ENCODE results near the gene EBPL.

- TF ChIP-seq, protein P1, sequence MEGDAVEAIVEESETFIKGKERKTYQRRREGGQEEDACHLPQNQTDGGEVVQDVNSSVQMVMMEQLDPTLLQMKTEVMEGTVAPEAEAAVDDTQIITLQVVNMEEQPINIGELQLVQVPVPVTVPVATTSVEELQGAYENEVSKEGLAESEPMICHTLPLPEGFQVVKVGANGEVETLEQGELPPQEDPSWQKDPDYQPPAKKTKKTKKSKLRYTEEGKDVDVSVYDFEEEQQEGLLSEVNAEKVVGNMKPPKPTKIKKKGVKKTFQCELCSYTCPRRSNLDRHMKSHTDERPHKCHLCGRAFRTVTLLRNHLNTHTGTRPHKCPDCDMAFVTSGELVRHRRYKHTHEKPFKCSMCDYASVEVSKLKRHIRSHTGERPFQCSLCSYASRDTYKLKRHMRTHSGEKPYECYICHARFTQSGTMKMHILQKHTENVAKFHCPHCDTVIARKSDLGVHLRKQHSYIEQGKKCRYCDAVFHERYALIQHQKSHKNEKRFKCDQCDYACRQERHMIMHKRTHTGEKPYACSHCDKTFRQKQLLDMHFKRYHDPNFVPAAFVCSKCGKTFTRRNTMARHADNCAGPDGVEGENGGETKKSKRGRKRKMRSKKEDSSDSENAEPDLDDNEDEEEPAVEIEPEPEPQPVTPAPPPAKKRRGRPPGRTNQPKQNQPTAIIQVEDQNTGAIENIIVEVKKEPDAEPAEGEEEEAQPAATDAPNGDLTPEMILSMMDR (IDR thresholded peaks at IDR 0.05), result no peak
- TF ChIP-seq POLR2A (IDR thresholded peaks at IDR 0.05), result no peak
Measured at GRCh38 chr13:49694446-49694845, 3.2 kb upstream of the EBPL start.
